Neuronal stem cell (in vitro differentiated cells): ENCODE data around the gene EHMT1.

Experiments
- DNase-seq: peaks from one replicate; pipeline ENCODE4 v3.0.0-alpha.2; 2013; ENCODE audit warnings: low spot score
- H2AFZ ChIP-seq: one replicate; pipeline ENCODE4 v1.6.1; 2013; ENCODE audit warnings: mild to moderate bottlenecking, low read length, inconsistent platforms
- H2AK5ac ChIP-seq: 2 replicates; pipeline ENCODE4 v1.6.1; 2013; ENCODE audit warnings: low read depth, mild to moderate bottlenecking, inconsistent platforms, low read length, moderate library complexity, mixed read lengths
- H2BK120ac ChIP-seq: 2 replicates; pipeline ENCODE4 v1.6.1; 2013; ENCODE audit warnings: low read depth, mild to moderate bottlenecking, inconsistent platforms, low read length, moderate library complexity, mixed read lengths
- H2BK12ac ChIP-seq: one replicate; pipeline ENCODE4 v1.6.1; 2013; ENCODE audit warnings: low read length, inconsistent platforms
- H2BK15ac ChIP-seq: 2 replicates; pipeline ENCODE4 v1.6.1; 2013; ENCODE audit warnings: mild to moderate bottlenecking, low read length, inconsistent platforms, mixed read lengths
- H2BK5ac ChIP-seq: one replicate; pipeline ENCODE4 v1.6.1; 2013; ENCODE audit warnings: inconsistent platforms, mild to moderate bottlenecking, low read length, moderate library complexity
- H3K14ac ChIP-seq: one replicate; pipeline ENCODE4 v1.6.1; 2013; ENCODE audit warnings: low read length, inconsistent platforms
- H3K18ac ChIP-seq: 2 replicates; pipeline ENCODE4 v1.6.1; 2013; ENCODE audit warnings: low read length, inconsistent platforms
- H3K23ac ChIP-seq: 2 replicates; pipeline ENCODE4 v1.6.1; 2013; ENCODE audit warnings: low read depth, mild to moderate bottlenecking, mixed read lengths, low read length, inconsistent platforms; ENCODE audit not compliant: poor library complexity
- H3K27ac ChIP-seq: replicated peaks from 3 replicates; pipeline ENCODE4 v1.5.1; 2013; ENCODE audit warnings: low read length, inconsistent platforms
- H3K27me3 ChIP-seq, 3 experiments: 2 replicates each; pipeline ENCODE4 v1.6.1; 2013; ENCODE audit warnings: low read length in 3 of 3, mild to moderate bottlenecking in 2 of 3, inconsistent platforms in 1 of 3, low read depth in 1 of 3, mixed read lengths in 1 of 3, moderate library complexity in 1 of 3; ENCODE audit not compliant: control insufficient read depth in 3 of 3, insufficient read depth in 3 of 3
- H3K36me3 ChIP-seq, 2 donors: replicated peaks in 1 of 2; 2 replicates each; pipeline ENCODE4 v1.6.1; 2013; ENCODE audit warnings: low read length in 2 of 2; ENCODE audit not compliant: control insufficient read depth in 2 of 2, insufficient read depth in 2 of 2
- H3K4ac ChIP-seq: 2 replicates; pipeline ENCODE4 v1.6.1; 2013; ENCODE audit warnings: inconsistent platforms, mild to moderate bottlenecking, low read length, moderate library complexity
- H3K4me1 ChIP-seq, 2 donors: 1 replicate in 1 of 2; 2 replicates in 1 of 2; pipeline ENCODE4 v1.6.1; 2013; ENCODE audit warnings: low read length in 2 of 2, low read depth in 1 of 2; ENCODE audit not compliant: control insufficient read depth in 2 of 2, insufficient read depth in 1 of 2
- H3K4me2 ChIP-seq: one replicate; pipeline ENCODE4 v1.6.1; 2013; ENCODE audit warnings: mild to moderate bottlenecking, low read length, inconsistent platforms; ENCODE audit not compliant: insufficient read depth, poor library complexity, severe bottlenecking
- H3K4me3 ChIP-seq, 2 donors: 2 replicates each; pipeline ENCODE4 v1.5.1; 2013; ENCODE audit warnings: low read length in 2 of 2, mild to moderate bottlenecking in 2 of 2, inconsistent platforms in 1 of 2, moderate library complexity in 1 of 2
- H3K79me1 ChIP-seq: one replicate; pipeline ENCODE4 v1.6.1; 2013; ENCODE audit warnings: low read depth, mild to moderate bottlenecking, inconsistent platforms, low read length, moderate library complexity
- H3K9ac ChIP-seq: one replicate; pipeline ENCODE4 v1.6.1; 2013; ENCODE audit warnings: mild to moderate bottlenecking, low read depth, low read length, inconsistent platforms; ENCODE audit not compliant: poor library complexity
- H3K9me3 ChIP-seq, 2 donors: replicated peaks in 1 of 2; 2 replicates each; pipeline versions ENCODE3 to v1.6.1; 2013; ENCODE audit warnings: low read length in 2 of 2, mild to moderate bottlenecking in 2 of 2, inconsistent platforms in 1 of 2, low read depth in 1 of 2, mixed read lengths in 1 of 2, moderate library complexity in 1 of 2; ENCODE audit not compliant: control insufficient read depth in 2 of 2, insufficient read depth in 1 of 2
- H4K8ac ChIP-seq: one replicate; pipeline ENCODE4 v1.6.1; 2013; ENCODE audit warnings: low read depth, mild to moderate bottlenecking, inconsistent platforms, low read length, moderate library complexity
- H4K91ac ChIP-seq: one replicate; pipeline ENCODE4 v1.6.1; 2013; ENCODE audit warnings: low read length, low read depth, mild to moderate bottlenecking, inconsistent platforms; ENCODE audit not compliant: poor library complexity
- WGBS, 2 donors: extraction: QIAGEN DNeasy Blood & Tissue Kit; methylation state at CpG; one replicate each; pipeline ENCODE4 v1.1.7; 2013; ENCODE audit warnings: missing lambda C conversion rate in 2 of 2, mixed read lengths in 1 of 2; ENCODE audit not compliant: insufficient read length in 2 of 2, insufficient replicate concordance in 1 of 2; ENCODE audit errors: extremely low coverage in 2 of 2; 5-methylcytosine and 5-hydroxymethylcytosine counted together

EHMT1 gene

DNA sequence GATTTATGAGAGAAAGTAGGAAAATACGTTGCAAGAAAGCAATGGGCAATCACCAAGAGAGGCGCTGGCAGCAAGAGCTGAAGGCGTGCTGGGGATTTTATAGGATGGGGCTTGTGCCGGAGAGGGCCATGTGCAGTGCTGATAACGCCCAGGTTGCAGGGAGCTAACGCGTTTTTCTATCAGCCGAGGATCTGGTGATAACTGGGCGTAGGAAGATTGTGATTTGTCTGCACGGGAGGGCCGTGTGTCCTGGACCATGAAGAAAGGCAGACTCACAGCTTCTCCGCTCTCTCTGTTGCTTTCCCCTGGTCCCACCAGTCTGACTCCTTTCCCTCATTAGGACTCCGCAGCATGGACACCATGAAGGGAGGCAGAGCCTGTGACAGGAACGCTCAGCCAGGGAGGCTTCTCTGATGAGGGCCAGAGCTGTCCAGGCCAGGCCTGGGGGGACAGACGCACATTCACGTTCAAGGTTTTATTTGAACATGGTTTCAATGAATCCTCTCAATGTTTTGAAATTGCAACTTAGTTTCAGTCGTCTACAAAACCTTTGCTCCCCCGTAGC lies 246.9 kb downstream of the EHMT1 start:
- Histone ChIP-seq H3K9me3 (peaks cover 2 to 6% of the 10 kb centered on the region in 2 donors), H2AFZ (no peak overlapping the region), H3K27ac (no peak overlapping the region), H3K4me2 (no peak overlapping the region), H3K4me1 (no peaks in the 10 kb centered on the region), H4K8ac (no peak overlapping the region), H4K91ac (no peak overlapping the region), H2BK15ac (no peak overlapping the region), H2BK120ac (no peak overlapping the region), H2BK5ac (no peak overlapping the region), H3K9ac (no peak overlapping the region), H3K18ac (no peak overlapping the region), H2BK12ac (no peak overlapping the region), H3K4ac (no peak overlapping the region), H3K14ac (peak overlapping the region; percentile 11), H3K36me3 (no peaks in the 10 kb centered on the region), H3K4me3 (no peak overlapping the region), H2AK5ac (no peak overlapping the region), H3K79me1 (peaks cover 2% of the 10 kb centered on the region), H3K27me3 (no peaks in the 10 kb centered on the region), H3K23ac (no peak overlapping the region)
- WGBS, 2 donors: no CpG with 5 or more reads among the region's 18 CpGs
- no peak for DNase-seq

- Histone ChIP-seq H3K9ac (no peak overlapping the region), H3K27ac (no peak overlapping the region), H2BK5ac (no peak overlapping the region), H4K91ac (no peak overlapping the region), H2AFZ (no peak overlapping the region), H3K14ac (no peak overlapping the region), H2BK12ac (no peak overlapping the region), H3K36me3 (no peaks in the 10 kb centered on the region), H3K9me3 (peaks cover 0 to 4% of the 10 kb centered on the region in 2 donors), H3K79me1 (peaks cover 2% of the 10 kb centered on the region), H3K4me3 (no peak overlapping the region), H3K4me1 (no peaks in the 10 kb centered on the region), H3K4ac (no peak overlapping the region), H3K23ac (no peak overlapping the region), H2BK120ac (no peak overlapping the region), H4K8ac (no peak overlapping the region), H2AK5ac (no peak overlapping the region), H3K4me2 (no peak overlapping the region), H3K27me3 (no peaks in the 10 kb centered on the region), H3K18ac (no peak overlapping the region), H2BK15ac (no peak overlapping the region)
- no CpG with 5 or more reads among the region's 21 CpGs for WGBS, 2 donors
- DNase-seq: no peak
Measured at GRCh38 chr9:137866226-137867141, 247.7 kb downstream of the EHMT1 start.

DNA sequence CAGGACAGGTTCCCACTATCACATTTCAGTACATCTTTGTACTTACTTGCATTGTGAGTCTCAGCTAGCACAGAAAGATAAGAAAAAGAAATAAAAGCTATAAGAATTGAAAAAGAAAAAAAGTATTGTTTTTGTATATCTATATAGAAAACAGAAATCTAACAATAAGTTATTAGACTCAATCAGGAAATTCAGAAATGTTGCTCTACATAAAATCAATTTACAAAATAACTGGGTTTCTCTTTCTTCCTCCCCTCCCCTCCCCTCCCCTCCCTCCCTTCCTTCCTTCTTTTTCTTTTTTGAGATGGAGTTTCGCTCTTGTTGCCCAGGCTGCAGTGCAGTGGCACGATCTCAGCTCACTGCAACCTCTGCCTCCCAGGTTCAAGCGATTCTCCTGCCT lies 251.6 kb downstream of the EHMT1 start:
- H3K9ac ChIP-seq: no peak overlapping the region
- no peak overlapping the region for H2BK15ac ChIP-seq
- no peak overlapping the region for H2BK5ac ChIP-seq
- no peak overlapping the region for H3K23ac ChIP-seq
- H2AFZ ChIP-seq: no peak overlapping the region
- H3K27me3 ChIP-seq: peaks cover 0 to 10% (median 3%) of the 10 kb centered on the region in 3 experiments
- no peak overlapping the region for H4K91ac ChIP-seq
- no CpG with 5 or more reads among the region's 3 CpGs for WGBS, 2 donors
- H2BK12ac ChIP-seq: no peak overlapping the region
- no peaks in the 10 kb centered on the region for H3K36me3 ChIP-seq
- H4K8ac ChIP-seq: no peak overlapping the region
- no peak overlapping the region for H3K27ac ChIP-seq
- H2BK120ac ChIP-seq: no peak overlapping the region
- no peak overlapping the region for H2AK5ac ChIP-seq
- peaks cover 2% of the 10 kb centered on the region for H3K79me1 ChIP-seq
- H3K4ac ChIP-seq: no peak overlapping the region
- no peak overlapping the region for H3K4me2 ChIP-seq
- no peaks in the 10 kb centered on the region for H3K4me1 ChIP-seq
- peaks cover 0 to 7% of the 10 kb centered on the region in 2 donors for H3K9me3 ChIP-seq
- no peak overlapping the region for H3K18ac ChIP-seq
- H3K14ac ChIP-seq: no peak overlapping the region
- DNase-seq: no peak
- H3K4me3 ChIP-seq: no peak overlapping the region

GRCh38 chr9:137872296-137872695 lies 253.5 kb downstream of the EHMT1 start:
- H2BK120ac ChIP-seq: no peak overlapping the region
- no peak overlapping the region for H3K9ac ChIP-seq
- no peaks in the 10 kb centered on the region for H3K36me3 ChIP-seq
- whole genome bisulfite sequencing, 2 donors: no CpG with 5 or more reads among the region's 10 CpGs
- no peak overlapping the region for H3K14ac ChIP-seq
- no peak overlapping the region for H2BK12ac ChIP-seq
- H3K4me2 ChIP-seq: no peak overlapping the region
- DNase-seq: no peak
- H3K27me3 ChIP-seq: peaks cover 0 to 29% (median 16%) of the 10 kb centered on the region in 3 experiments
- H2BK15ac ChIP-seq: no peak overlapping the region
- no peak overlapping the region for H2AK5ac ChIP-seq
- no peaks in the 10 kb centered on the region for H3K79me1 ChIP-seq
- no peak overlapping the region for H3K27ac ChIP-seq
- no peak overlapping the region for H3K4me3 ChIP-seq
- no peak overlapping the region for H4K91ac ChIP-seq
- H3K4ac ChIP-seq: no peak overlapping the region
- no peak overlapping the region for H4K8ac ChIP-seq
- H3K23ac ChIP-seq: no peak overlapping the region
- no peak overlapping the region for H3K18ac ChIP-seq
- peaks cover 8 to 16% of the 10 kb centered on the region in 2 donors for H3K9me3 ChIP-seq
- H3K4me1 ChIP-seq: no peaks in the 10 kb centered on the region
- no peak overlapping the region for H2AFZ ChIP-seq
- no peak overlapping the region for H2BK5ac ChIP-seq
